ENCODE data around the gene EXOC2.

Gene EXOC2

GRCh38 chr6:470901-471448, 222.0 kb downstream of the EXOC2 start:
- Histone ChIP-seq H3K23ac (ENCODE audit: low read length) (no peak overlapping the region), H3K4me3 (ENCODE audit: low read depth, low read length) (no peak overlapping the region), H2AFZ (ENCODE audit: insufficient read depth, low read length, poor library complexity) (no peak overlapping the region), H3K79me1 (ENCODE audit: low read length) (no peaks in the 10 kb centered on the region), H3K4me2 (ENCODE audit: low read length) (no peak overlapping the region), H3K9ac (ENCODE audit: low read length) (no peak overlapping the region), H3K18ac (ENCODE audit: low read length) (no peak overlapping the region), H3K14ac (ENCODE audit: low read length) (no peak overlapping the region), H4K12ac (ENCODE audit: low read depth, low read length) (no peak overlapping the region), H3K27ac (ENCODE audit: low read depth, low read length) (no peak overlapping the region), H3K4me1 (ENCODE audit: control insufficient read depth in 1 of 2, insufficient read depth in 2 of 2, low read length in 2 of 2) (no peaks in the 10 kb centered on the region), H2AK5ac (ENCODE audit: low read length) (no peak overlapping the region), H3K36me3 (ENCODE audit: control insufficient read depth in 1 of 2, insufficient read depth in 2 of 2, low read length in 2 of 2) (no peaks in the 10 kb centered on the region), H2BK120ac (ENCODE audit: insufficient read depth, low read length, poor library complexity) (no peak overlapping the region), H3K27me3 (ENCODE audit: insufficient read depth, low read length) (no peaks in the 10 kb centered on the region), H4K8ac (ENCODE audit: low read depth, low read length) (no peak overlapping the region), H2BK12ac (ENCODE audit: low read length) (no peak overlapping the region), H4K91ac (ENCODE audit: low read depth, low read length) (no peak overlapping the region), H3K4ac (ENCODE audit: low read depth, low read length) (no peak overlapping the region), H3K79me2 (ENCODE audit: control insufficient read depth, insufficient read depth, low read length, poor library complexity) (no peaks in the 10 kb centered on the region), H2BK5ac (ENCODE audit: low read depth, low read length, poor library complexity) (no peak overlapping the region), H3K9me3 (ENCODE audit: insufficient read depth, low read depth, low read length) (no peaks in the 10 kb centered on the region)
- no peak for DNase-seq
- no CpG with 5 or more reads among the region's 16 CpGs for WGBS (ENCODE audit: extremely low coverage, insufficient coverage, insufficient read length)

- Histone ChIP-seq H3K79me2 (ENCODE audit: control insufficient read depth, insufficient read depth, low read length, poor library complexity) (no peaks in the 10 kb centered on the region), H3K9ac (ENCODE audit: low read length) (no peak overlapping the region)
Observed at GRCh38 chr6:470051-470900, 222.7 kb downstream of the EXOC2 start.

GRCh38 chr6:467671-468082, 225.3 kb downstream of the EXOC2 start:
- Histone ChIP-seq H2AK5ac (ENCODE audit: low read length) (no peak overlapping the region), H3K4me2 (ENCODE audit: low read length) (no peak overlapping the region), H3K18ac (ENCODE audit: low read length) (no peak overlapping the region), H3K23ac (ENCODE audit: low read length) (no peak overlapping the region), H3K4ac (ENCODE audit: low read depth, low read length) (no peak overlapping the region), H2BK120ac (ENCODE audit: insufficient read depth, low read length, poor library complexity) (no peak overlapping the region), H2BK12ac (ENCODE audit: low read length) (no peak overlapping the region), H4K12ac (ENCODE audit: low read depth, low read length) (no peak overlapping the region), H3K36me3 (ENCODE audit: control insufficient read depth in 1 of 2, insufficient read depth in 2 of 2, low read length in 2 of 2) (no peaks in the 10 kb centered on the region), H3K4me3 (ENCODE audit: low read depth, low read length) (no peak overlapping the region), H3K14ac (ENCODE audit: low read length) (no peak overlapping the region), H3K9me3 (ENCODE audit: insufficient read depth, low read depth, low read length) (no peaks in the 10 kb centered on the region), H3K79me2 (ENCODE audit: control insufficient read depth, insufficient read depth, low read length, poor library complexity) (no peaks in the 10 kb centered on the region), H3K27me3 (ENCODE audit: insufficient read depth, low read length) (no peaks in the 10 kb centered on the region), H4K8ac (ENCODE audit: low read depth, low read length) (no peak overlapping the region), H3K4me1 (ENCODE audit: control insufficient read depth in 1 of 2, insufficient read depth in 2 of 2, low read length in 2 of 2) (no peaks in the 10 kb centered on the region), H2BK5ac (ENCODE audit: low read depth, low read length, poor library complexity) (no peak overlapping the region), H3K9ac (ENCODE audit: low read length) (no peak overlapping the region), H4K91ac (ENCODE audit: low read depth, low read length) (no peak overlapping the region), H3K79me1 (ENCODE audit: low read length) (no peaks in the 10 kb centered on the region), H2AFZ (ENCODE audit: insufficient read depth, low read length, poor library complexity) (no peak overlapping the region), H3K27ac (ENCODE audit: low read depth, low read length) (no peak overlapping the region)
- no peak for DNase-seq
- WGBS (ENCODE audit: extremely low coverage, insufficient coverage, insufficient read length), result no CpG with 5 or more reads among the region's 15 CpGs

More at GRCh38 chr6:470051-470900, 222.7 kb downstream of the EXOC2 start:
- WGBS (ENCODE audit: extremely low coverage, insufficient coverage, insufficient read length), result no CpG with 5 or more reads among the region's 25 CpGs
- Histone ChIP-seq H3K9me3 (ENCODE audit: insufficient read depth, low read depth, low read length) (no peaks in the 10 kb centered on the region), H3K27me3 (ENCODE audit: insufficient read depth, low read length) (no peaks in the 10 kb centered on the region), H4K12ac (ENCODE audit: low read depth, low read length) (no peak overlapping the region), H3K36me3 (ENCODE audit: control insufficient read depth in 1 of 2, insufficient read depth in 2 of 2, low read length in 2 of 2) (no peaks in the 10 kb centered on the region), H3K4me3 (ENCODE audit: low read depth, low read length) (no peak overlapping the region), H3K23ac (ENCODE audit: low read length) (no peak overlapping the region), H3K18ac (ENCODE audit: low read length) (no peak overlapping the region), H3K4me2 (ENCODE audit: low read length) (no peak overlapping the region), H3K14ac (ENCODE audit: low read length) (no peak overlapping the region), H2BK120ac (ENCODE audit: insufficient read depth, low read length, poor library complexity) (no peak overlapping the region), H2AK5ac (ENCODE audit: low read length) (no peak overlapping the region), H2BK5ac (ENCODE audit: low read depth, low read length, poor library complexity) (no peak overlapping the region), H3K4me1 (ENCODE audit: control insufficient read depth in 1 of 2, insufficient read depth in 2 of 2, low read length in 2 of 2) (no peaks in the 10 kb centered on the region), H3K27ac (ENCODE audit: low read depth, low read length) (no peak overlapping the region), H3K79me1 (ENCODE audit: low read length) (no peaks in the 10 kb centered on the region), H3K4ac (ENCODE audit: low read depth, low read length) (no peak overlapping the region), H2BK12ac (ENCODE audit: low read length) (no peak overlapping the region), H4K8ac (ENCODE audit: low read depth, low read length) (no peak overlapping the region), H4K91ac (ENCODE audit: low read depth, low read length) (no peak overlapping the region), H2AFZ (ENCODE audit: insufficient read depth, low read length, poor library complexity) (no peak overlapping the region)
- DNase-seq, result no peak

- no peak overlapping the region for H3K18ac ChIP-seq (ENCODE audit: low read length)
- H3K27me3 ChIP-seq (ENCODE audit: insufficient read depth, low read length), result no peaks in the 10 kb centered on the region
- no peak overlapping the region for H2BK120ac ChIP-seq (ENCODE audit: insufficient read depth, low read length, poor library complexity)
- H2AFZ ChIP-seq (ENCODE audit: insufficient read depth, low read length, poor library complexity), result no peak overlapping the region
- H3K36me3 ChIP-seq (ENCODE audit: control insufficient read depth in 1 of 2, insufficient read depth in 2 of 2, low read length in 2 of 2), result no peaks in the 10 kb centered on the region
- H3K4me2 ChIP-seq (ENCODE audit: low read length), result no peak overlapping the region
- H3K4me3 ChIP-seq (ENCODE audit: low read depth, low read length), result no peak overlapping the region
- H3K23ac ChIP-seq (ENCODE audit: low read length), result no peak overlapping the region
- no peaks in the 10 kb centered on the region for H3K9me3 ChIP-seq (ENCODE audit: insufficient read depth, low read depth, low read length)
- H2BK5ac ChIP-seq (ENCODE audit: low read depth, low read length, poor library complexity), result no peak overlapping the region
- H3K79me2 ChIP-seq (ENCODE audit: control insufficient read depth, insufficient read depth, low read length, poor library complexity), result no peaks in the 10 kb centered on the region
- H3K79me1 ChIP-seq (ENCODE audit: low read length), result no peaks in the 10 kb centered on the region
- H3K14ac ChIP-seq (ENCODE audit: low read length), result no peak overlapping the region
- no peaks in the 10 kb centered on the region for H3K4me1 ChIP-seq (ENCODE audit: control insufficient read depth in 1 of 2, insufficient read depth in 2 of 2, low read length in 2 of 2)
- H3K9ac ChIP-seq (ENCODE audit: low read length), result no peak overlapping the region
- DNase-seq, result no peak
- no peak overlapping the region for H4K8ac ChIP-seq (ENCODE audit: low read depth, low read length)
- H2AK5ac ChIP-seq (ENCODE audit: low read length), result no peak overlapping the region
- H4K91ac ChIP-seq (ENCODE audit: low read depth, low read length), result no peak overlapping the region
- H4K12ac ChIP-seq (ENCODE audit: low read depth, low read length), result no peak overlapping the region
- no peak overlapping the region for H3K27ac ChIP-seq (ENCODE audit: low read depth, low read length)
- WGBS (ENCODE audit: extremely low coverage, insufficient coverage, insufficient read length), result no CpG with 5 or more reads among the region's 11 CpGs
- H2BK12ac ChIP-seq (ENCODE audit: low read length), result no peak overlapping the region
- no peak overlapping the region for H3K4ac ChIP-seq (ENCODE audit: low read depth, low read length)
Observed at GRCh38 chr6:467111-467510, 225.8 kb downstream of the EXOC2 start.
